HG02970 (cell line): ENCODE measurements around the gene PRKAR2A.

Experiments
- ATAC-seq: cut with Tn5 transposase; IDR thresholded peaks from one replicate; pipeline ENCODE4 v1.9.1; 2021; ENCODE audit warnings: mild to moderate bottlenecking, moderate library complexity, moderate number of reproducible peaks; ENCODE audit not compliant: unreplicated experiment, low FRiP score

The PRKAR2A gene

GRCh38 chr3:48696601-48697000 lies 151.1 kb downstream of the PRKAR2A start:
- ATAC-seq, result no peak
